GM19035 (cell line): ENCODE results near the gene CALR3.
A peak's percentile ranks its signal among the peaks of the same experiment; 100 is the strongest.
"Not testable (repeated sequence)": the region's sequence is repeated elsewhere in the genome, so short reads cannot be mapped to it uniquely, and the experiment has no call there.

Experiments
- ATAC-seq: cut with Tn5 transposase; IDR thresholded peaks from one replicate; pipeline ENCODE4 v1.9.1; 2021; ENCODE audit not compliant: unreplicated experiment

The CALR3 gene

GRCh38 chr19:16495982-16496612, at the start of gene CALR3, which contains the start of gene C19orf44:
TSS of gene CALR3 (minus strand) at chr19:16496167. CDS start at chr19:16496129, 38 bp downstream.
TSS of gene C19orf44 (plus strand) at chr19:16496394. CDS start at chr19:16500793, 4,399 bp downstream.
- ATAC-seq, result peak; percentile 95

DNA sequence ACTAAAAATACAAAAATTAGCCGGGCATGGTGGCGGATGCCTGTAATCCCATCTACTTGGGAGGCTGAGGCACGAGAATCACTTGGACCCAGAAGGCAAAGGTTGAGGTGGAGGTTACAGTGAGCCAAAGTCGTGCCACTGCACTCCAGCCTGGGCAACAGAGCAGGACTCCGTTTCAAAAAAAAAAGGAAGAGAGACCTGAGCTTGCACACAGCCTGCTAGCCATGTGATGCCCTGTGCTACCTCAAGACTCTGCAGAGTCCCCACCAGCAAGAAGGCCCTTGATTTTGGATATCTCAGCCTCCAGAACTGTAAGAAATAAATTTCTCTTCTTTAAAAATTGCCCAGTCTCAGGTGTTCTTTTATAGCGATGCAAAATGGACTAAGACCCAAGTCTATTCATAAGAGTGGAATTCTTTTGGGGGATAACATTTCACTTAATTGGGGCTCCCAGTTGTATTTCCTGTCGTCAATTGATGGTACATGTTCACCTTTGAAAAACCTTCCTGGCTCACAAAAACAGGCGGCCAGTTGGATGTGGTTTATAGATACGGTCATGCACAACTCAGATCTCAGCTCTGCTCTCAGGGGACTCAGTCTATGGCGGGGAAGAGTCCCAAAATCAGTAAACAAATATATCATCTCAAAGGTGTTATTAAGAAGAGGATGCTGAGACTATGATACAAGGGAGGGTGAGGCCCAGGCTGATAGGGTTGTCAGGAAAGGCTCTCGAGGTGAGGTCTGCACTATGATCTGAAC, 48.7 kb upstream of the CALR3 start:
- no peak for ATAC-seq

GRCh38 chr19:16543734-16544133, 47.8 kb upstream of the CALR3 start:
- not testable (repeated sequence) for ATAC-seq

GRCh38 chr19:16542910-16543472, 47.0 kb upstream of the CALR3 start:
- no peak for ATAC-seq

- ATAC-seq, result peak; percentile 75
Measured at GRCh38 chr19:16542045-16542909, 46.3 kb upstream of the CALR3 start, which contains the start of gene CHERP. TSS of gene CHERP (minus strand) at chr19:16542437. CDS start at chr19:16542378, 59 bp downstream.

GRCh38 chr19:16541526-16542044, 45.6 kb upstream of the CALR3 start:
- ATAC-seq, result peak; percentile 16

DNA sequence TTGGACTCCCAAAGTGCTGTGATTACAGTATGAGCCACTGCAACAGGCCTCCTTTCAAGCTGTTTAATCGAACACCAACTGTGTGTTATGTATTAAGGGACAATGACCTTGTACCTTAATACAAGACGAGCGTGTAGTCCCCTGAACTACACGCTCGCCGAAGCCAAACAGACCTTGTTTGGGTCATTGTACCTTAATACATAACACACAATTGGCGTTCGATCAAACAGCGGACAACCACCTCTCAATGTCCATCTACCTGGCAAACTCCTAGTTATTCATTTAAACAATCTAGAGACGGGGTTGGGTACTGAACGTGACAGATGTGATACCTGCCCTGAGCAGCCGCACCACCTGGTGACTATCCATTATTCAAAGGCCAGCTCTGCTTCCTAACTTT, 45.0 kb upstream of the CALR3 start:
- no peak for ATAC-seq

DNA sequence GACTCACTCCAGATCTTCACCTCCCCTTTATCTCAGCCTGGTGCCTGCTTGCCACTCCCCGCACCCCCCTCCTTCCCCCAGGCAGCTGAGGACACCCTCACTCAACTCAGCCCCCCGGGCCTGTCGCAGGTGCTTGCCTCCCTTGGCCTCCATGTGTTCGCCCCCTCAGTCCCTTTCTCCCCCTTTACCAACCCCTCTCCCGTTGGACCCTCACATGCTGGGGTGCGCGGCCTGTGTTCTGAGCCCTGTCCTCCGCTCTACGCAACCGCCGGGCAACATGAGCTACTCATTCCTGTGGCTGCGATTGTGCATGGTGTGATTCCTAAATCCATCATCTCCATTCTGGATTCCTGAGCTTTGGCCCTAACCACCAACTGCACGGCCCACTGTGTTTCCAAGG, 41.1 kb upstream of the CALR3 start:
- no peak for ATAC-seq

DNA sequence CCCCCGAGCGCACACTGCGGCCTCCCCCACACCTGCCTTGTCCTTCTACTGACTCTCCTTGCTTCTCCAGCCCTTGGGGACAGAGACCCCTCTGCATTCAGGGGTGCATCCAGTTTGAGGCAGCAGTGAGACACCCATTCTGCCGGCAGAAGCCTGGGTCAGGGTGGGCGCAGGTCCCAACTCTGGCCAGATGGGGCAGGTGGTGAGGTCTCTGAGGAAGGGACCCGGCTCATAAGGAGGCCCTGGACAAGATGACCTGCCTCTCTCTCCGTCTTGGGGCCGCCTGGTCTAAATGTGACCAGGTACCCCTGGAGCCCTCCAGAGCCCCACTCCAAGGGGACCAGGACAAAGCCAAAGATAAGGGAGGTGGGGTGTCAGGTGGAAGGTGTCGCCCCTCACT, 40.2 kb upstream of the CALR3 start:
- no peak for ATAC-seq

GRCh38 chr19:16535381-16535780, 39.4 kb upstream of the CALR3 start:
- no peak for ATAC-seq

DNA sequence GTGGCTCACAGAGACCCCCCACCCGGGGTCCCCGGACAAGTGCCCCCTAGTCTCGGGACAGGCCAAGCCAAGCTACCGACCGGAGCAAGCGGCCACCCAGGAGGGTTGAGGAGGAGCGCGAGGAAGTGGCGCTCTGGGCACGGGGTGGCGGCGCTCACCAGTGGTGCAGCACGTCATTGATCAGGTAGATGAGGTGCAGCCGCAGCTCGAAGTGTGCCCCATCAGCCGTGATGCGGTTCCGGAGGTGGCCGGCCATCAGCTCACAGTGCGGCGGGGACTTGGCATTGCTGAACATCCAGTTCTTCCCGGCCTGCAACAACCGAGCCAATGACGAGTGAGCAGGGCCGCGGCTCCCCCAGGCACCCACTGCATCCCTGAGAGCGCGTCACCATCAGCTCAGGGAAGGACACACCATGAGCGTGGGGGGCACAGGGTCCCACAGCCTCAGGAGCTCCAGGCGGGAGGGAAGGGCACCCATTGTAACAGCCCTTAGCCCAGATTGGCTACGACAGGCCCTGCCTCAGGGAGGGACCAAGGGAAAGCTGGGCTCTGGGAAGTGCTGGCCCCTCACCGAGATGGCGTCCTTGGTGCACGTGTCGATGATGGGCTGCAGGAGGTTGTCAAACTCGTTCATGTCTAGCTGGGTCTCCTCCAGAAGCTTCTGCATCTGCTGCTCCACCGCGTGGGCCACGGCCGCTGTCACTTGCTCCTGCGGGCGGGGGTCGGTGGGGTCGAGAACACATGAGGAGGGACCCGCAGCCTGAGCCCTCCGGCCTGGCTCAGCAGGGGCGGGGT, 36.7 kb upstream of the CALR3 start:
- no peak for ATAC-seq

DNA sequence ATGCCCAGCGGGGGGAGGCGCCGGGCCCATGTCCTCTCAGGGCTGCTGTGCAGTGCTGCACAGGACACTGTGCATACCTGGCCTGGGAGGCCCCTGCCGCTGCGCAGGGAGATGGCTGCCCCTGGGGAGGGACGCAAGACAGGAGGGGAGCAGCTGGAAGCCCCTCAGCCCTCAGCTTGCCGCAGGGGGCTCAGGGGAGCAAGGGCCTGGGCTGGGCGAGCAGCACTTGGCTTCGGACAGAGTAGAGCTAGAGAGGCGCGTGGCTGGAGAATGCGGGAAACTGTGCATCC, 35.4 kb upstream of the CALR3 start:
- no peak for ATAC-seq

- no peak for ATAC-seq
Measured at GRCh38 chr19:16530540-16531379, 34.8 kb upstream of the CALR3 start.

DNA sequence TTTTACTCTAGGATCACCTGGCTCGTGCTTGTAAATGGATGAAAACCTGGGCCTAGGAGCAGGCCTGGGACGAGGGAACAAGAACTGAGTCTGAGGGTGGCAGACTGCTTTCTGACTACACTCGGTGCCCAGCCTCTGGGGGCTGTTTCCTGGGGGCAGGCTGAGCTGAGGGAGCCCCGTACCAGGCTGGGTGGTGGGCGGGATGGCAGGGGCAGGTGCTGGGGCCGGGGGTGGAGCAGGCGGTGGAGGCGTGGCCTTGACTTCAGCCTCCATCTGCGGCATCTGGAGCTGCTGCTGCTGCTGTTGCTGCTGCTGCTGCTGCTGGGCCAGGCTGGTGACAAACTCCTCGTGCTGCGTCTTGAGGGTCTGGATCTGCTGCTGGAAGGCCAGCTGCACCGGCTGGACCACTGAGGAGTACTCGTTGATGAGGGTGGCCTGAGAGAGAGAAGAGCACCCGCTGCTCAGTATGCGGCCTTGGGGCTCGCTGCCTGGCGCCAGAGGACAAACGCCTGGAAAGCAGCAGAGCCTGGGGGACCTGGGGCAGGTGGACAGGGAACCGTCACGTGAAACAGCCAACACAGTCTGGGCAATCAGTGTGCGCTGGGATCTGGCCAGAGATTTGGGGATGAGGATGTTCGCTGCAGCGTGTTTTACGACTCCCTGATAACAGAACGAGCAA, 33.6 kb upstream of the CALR3 start:
- no peak for ATAC-seq

- ATAC-seq, result no peak
Measured at GRCh38 chr19:16527971-16528521, 32.1 kb upstream of the CALR3 start.

DNA sequence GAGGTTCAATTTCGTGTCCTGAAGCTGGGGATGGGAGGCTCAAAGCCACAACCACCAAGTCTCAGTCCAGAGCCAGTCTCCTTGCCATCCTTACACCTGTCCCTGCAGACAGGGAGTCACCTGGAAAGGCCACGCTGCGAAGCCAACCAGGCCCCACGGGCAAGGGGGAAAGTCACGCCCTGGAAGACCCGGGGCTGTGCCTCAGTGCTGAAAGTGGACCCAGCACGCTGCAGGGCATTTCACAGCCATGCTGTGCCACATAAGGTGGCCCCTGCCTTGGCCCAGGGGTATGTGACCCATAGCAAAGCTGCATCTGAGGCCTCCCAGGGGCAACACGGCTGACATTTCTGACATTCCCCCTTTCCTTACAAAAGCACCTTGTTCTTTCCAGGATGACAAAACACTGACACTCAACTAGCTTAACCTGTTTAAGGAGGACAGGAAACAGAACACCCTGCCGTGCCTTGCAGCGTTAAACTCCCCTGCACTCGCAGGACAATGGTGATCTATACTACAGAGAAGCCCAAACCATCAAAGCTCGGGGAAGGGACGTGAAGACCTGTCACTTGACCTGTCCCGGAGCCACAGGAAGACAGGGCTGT, 31.5 kb upstream of the CALR3 start:
- ATAC-seq, result no peak

DNA sequence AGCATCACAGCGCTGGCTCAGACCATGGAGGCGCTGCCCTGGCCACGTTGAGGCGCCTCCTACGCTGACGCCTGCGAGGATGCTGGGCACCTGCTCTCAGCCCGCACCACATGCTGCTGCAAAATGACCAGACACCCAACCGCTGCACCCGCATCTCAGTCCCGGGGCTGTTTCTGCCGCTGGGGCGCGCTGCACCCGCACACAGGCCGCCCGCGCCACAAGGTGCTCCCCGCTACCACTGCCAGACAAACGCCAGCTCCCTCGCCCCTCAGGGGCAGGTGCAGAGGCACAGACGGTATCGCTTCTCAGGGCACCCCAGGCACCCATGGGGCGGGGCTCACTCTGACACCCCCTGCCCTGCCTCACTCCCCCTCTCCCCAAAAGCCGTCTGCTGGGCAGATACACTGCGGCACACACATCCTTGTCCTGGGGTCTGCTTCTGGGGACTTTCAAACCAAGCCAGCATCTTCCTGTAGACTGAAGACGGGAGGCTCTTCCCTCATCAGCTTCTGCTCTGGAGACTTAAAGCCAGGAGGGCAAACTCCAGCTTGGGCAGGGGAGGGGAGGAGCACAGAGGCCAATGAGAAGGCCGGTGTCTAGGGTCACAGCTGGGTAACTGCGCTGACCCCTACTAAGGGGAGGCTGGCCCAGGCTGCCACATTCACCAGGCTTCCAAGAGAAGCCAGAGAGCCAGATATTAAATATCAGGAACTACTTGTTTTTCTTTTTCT, 29.9 kb upstream of the CALR3 start:
- no peak for ATAC-seq
